Activated T-cell treated with anti-CD3 and anti-CD28 coated beads for 1 hour (primary cell): ENCODE data around the gene LCNL1.

ENCODE experiments used
- DNase-seq: peaks from one replicate; pipeline ENCODE4 v3.0.0-alpha.2; 2020; ENCODE audit warnings: low read depth

LCNL1 gene

DNA sequence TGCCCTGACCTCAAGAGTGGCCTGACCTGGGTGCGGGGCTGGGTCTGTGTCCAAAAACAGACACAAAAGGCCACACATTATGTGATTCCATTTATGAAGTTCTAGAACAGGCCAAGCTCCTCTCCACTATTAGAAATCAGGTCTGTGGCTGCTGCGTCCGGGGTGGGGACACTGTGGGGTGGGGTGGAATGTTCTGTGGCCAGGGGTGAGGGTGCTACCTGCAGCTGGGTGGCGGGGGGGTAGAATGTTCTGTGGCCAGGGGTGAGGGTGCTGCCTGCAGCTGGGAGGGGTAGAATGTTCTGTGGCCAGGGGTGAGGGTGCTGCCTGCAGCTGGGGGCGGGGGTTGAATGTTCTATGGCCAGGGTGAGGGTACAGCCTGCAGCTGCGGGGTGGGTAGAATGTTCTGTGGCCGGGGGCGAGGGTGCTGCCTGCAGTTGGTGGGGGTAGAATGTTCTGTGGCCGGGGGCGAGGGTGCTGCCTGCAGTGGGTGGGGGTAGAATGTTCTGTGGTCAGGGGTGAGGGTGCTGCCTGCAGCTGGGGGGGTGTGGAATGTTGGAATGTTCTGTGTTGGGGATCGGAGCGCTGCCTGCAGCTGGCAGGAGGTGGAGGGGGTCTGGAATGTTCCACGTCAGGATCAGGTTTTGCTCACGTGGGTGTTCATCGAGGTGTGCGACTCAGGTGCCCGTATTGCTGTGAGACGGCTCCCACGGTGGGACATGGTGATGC lies 22.4 kb upstream of the LCNL1 start:
- DNase-seq = no peak

DNA sequence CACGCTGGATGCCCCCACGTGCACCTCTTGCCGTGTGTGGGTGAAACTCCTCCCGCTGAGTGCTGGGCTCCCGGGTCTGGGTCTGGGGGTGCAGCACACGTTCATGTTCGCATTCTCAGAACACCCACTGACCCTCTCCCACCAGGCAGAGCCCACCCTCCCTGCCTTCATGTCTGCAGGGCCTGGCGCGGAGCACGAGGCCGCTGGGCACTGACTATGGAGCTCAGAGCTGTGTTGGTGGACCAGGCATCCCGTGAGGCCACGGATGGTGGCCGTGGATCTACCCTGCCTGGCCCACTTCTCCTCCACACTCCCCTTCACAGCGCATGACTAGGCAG lies 21.9 kb upstream of the LCNL1 start:
- DNase-seq = no peak

DNA sequence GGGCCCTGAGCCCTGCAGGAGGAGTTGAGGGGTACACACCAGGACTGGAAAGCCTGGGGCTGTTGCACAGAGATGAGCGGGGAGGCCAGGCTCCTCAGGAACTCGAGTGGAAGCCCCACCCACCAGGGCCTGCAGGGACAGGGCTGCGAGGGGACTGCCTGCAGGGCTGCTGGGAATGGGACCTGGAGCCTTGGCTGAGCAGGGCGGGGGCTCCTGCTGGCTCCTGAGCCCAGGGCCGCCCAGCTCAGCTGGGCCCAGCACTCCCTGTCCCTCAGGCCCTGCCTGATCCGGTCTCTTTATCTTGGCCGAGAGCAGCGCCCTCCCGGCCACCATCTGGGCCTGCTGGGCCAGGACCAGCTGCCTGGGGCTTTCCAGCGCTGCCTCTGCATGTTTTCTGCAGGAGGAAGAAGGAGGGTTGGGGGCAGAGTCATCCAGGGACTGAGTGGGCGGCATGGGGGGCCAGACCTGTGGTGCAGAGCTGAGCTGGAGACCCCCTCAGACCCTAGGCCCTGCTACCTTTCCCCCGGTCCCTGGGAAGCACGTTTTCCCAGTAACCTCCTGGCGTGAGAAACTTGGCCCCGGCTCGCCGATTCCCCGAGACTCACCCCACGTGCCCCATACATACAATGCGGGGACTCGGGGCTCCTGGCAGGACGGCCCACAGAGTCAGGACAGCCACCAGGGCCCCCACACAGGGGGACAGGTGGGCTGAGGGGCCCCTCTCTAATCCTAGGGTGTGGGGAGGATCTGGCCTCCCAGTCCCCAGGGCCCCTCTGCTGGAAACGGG lies 21.3 kb upstream of the LCNL1 start:
- no peak for DNase-seq

DNA sequence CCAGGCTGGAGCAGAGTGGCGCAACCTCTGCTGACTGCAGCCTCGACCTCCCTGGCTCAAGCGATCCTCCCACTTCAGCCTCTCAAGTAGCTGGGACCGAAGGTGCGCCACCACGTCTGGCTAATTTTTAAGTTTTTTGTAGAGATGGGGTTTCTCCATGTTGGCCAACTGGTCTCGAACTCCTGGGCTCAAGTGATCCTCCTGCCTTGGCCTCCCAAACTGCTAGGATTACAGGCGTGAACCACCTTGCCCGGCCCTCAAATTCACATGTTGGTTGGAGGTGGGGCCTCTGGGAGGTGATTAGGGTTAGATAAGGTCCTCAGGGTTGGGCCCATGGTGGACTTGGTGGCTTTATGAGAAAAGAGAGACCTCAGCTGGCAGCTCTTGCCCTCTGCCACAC lies 20.6 kb upstream of the LCNL1 start:
- DNase-seq = no peak

DNA sequence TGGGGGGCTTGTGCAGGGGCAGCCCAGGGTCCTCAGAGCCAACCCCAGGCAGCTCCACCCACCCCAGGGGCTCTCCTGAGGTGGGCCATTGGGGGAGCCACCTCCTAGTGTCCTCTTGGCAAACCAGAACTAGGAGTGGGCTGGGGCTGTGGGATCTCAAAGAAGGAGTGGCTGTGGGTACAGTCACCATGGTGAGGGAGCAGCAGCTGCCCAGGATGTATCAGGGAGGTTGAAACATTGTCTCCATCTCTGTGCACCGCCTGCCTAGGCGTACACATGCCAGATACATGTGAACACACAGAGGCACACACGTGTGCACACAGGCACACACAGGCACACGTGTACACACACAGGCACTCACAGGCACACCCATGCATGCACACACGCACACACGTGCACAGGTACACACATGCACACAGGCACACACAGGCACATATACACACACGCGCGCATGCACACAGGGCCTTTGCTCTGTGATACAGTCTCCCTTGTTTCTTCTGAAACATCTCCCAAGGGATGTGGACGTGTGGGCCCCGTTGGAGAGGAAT lies 20.0 kb upstream of the LCNL1 start:
- no peak for DNase-seq

DNA sequence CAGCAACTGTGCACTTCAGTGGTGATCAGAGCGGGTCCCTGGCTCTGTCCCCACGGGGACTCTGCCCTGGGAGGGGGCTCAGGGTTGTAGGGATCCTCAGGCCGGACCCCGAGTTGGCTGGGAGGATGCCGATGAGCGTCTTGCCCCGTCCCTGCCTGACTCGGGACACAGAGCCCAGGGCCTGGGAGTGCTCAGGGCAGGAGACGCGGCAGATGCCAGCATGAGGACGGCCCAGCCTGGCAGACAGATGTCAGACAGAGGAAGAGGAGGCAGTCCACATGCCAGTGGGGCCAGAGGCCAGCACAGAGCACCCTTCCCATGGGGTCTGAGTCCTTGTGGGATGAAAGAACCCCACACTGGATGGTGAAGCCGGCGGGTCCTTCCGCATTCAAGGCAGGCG lies 19.5 kb upstream of the LCNL1 start:
- DNase-seq = no peak

DNA sequence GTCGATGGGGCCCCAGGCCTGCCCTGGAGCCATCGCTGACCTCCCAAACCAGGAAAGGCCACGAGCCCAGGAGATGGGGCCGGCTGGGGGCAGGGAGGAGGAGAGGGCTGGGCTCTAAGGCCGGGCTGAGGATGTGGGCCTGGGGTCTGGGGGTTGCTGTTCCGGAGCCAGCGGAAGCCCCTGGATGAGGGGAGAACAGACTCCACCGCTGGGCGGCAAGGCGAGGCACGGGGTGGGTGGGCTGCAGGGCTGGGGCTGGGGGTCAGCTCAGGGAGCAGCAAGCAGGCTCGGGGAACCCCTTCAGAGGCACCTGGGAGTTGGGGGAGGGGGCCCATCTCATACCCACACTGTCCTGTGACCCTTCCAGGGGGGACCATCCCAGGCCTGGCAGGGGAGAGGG lies 19.0 kb upstream of the LCNL1 start:
- DNase-seq = no peak

DNA sequence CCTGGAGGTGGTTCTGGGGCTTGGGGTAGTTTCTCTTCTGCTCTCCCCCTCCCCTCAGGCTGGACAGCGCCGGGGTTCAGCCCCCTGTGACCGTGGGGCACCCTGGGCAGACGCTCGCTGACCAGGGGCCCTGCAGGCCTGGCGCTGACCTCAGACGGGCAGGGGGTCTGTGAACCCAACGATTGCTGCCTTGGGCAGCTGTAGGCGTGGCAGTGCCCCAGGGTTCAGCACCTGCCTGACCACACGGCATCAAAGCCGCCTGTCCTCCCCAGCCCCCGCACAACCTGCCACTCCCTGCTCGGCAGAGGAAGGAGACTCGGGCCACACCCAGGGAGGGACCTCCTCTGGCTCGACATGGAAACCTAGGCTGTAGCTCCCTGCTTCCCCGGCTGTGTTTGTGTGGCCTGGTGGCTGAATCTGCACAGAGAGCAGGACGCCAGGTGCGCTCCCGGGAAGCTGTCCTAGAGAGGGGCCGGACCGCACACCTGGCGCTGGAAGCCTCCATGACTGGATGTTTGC lies 18.6 kb upstream of the LCNL1 start:
- DNase-seq = no peak

DNA sequence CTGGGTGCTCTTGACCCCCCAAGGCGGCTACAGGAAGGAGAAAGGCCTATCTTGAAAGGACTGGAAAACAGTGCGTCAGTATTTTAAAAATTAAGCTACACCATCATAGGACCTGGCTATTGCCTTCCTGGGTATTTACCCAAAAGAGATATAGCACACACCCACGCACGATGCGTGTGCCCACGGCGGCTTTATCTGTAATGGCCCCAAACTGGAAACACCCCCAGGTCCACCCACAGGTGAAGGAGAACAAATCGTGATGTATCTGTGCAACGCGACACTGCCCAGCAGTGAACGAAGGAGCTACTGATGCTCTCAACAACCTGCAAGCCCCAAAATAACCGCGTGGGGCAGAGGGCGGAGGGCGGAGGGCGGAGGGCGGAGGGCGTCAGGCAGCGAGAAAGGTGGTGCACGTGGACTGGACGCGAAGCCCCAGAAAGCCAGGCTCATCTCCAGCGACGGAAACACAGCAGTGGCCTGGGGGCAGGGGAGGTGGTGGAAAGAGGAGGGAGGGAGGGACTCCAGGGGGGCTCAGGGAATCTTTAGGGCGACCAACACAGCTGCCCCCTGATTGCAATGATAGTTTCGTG lies 17.9 kb upstream of the LCNL1 start:
- no peak for DNase-seq

DNA sequence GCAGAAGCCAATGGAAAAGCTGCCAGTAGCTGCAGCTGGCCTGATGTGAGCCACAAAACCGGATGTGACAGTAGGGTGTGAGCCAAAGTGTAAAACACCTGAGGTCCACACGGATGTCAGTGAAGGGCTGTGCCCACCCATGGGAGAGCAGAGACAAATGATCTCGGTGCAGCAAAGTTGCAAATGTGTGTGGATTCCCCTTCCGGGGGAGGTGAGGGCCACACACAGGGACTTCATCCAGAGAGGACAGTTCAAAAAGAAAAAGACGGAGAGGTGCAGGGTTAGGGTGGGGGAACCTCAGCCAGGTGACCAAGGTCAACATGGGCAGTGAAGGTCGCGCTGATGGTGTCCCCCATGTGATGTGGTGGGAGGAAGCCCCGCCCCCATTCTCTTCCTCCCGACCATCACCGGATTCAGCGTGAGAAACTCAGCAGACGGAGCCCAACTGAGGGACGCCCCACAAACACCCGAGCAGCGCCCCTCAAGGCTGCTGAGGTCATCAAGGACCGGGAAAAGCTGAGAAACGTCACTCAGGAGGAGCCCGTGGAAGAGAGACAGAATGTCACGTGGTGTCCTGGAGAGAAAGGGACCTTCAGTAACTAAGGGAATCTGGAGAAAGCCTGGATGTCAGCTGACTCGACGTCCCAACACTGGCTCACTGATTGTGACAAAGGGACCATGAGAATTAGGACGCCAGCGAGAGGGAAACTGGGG lies 16.9 kb upstream of the LCNL1 start:
- no peak for DNase-seq

DNA sequence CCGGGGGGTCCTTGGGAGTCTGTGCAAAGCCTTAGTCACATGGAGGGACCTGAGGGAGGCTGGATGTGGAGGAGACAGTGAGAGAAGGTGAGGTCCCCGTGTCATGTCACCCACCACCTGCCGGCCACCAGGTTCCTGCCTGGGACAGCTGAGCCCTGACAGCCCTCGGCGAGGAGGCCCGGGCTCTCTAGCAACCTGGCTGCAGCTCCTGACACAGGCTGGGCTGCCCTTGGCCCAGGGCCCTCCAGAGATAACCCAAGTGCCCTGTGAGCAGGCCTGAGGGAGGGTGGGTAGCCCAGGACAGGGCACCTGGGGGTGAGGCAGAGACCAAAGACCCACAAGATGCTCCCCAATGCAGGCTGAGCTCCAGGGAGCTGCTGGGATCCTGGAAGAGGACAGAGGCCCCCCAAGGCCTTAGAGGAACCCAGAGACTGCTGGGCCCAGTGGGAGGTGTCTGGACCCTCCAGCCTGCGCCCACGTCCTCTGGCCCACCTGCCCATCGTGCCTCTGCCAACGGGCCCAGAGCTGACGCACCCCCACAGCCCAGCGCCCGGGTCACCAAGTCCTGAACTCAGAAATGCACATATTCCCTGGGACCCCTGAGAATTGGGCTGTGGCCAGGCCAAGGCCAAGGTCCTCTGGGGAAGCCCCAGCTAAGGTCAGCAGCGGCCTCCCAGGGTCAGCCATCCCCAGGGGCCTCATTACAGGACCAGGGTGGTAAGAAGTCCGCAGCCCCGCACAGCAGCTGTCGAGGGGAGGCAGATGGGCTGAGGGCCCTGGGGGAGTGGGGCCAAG lies 14.3 kb upstream of the LCNL1 start:
- no peak for DNase-seq

DNA sequence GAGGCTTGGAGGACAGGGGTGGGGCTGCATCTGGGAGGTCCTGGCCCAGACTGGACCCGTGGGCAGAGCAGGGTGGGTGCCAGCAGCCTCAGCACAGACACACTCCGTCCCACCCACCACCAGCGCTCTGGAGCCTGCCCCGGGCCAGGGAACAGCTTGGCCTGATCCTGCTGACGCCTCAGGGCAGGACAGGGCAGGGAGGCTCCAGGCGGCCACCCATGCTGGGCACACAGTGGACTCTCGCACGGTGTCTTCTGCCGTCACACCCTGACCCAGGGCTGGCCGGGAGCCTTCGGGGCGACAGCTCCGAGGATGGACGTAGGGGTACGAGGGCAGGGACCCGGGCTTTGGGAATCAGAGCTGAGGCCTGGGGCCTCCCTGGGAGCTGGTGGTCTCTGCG lies 13.6 kb upstream of the LCNL1 start:
- DNase-seq = no peak

DNA sequence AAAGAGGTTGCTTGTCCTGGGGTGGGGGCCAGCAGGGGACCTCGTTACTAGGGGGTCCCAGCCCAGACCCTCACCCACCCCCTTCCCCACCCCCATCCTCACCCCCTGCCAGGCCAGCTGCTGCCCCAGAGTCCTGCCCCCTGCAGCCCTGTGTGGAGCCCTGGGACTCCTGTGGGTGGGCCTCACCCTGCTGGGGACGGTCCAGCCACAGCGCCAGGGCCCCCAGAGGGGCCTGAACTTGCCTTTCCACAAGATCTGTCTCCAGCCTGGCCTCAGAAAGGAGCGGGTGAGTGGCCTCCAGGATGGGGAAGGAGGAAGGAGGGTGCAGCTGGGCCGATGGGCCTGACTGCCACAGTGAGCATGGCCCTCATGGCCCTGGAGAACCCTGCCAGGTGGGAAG lies 13.0 kb upstream of the LCNL1 start:
- no peak for DNase-seq

DNA sequence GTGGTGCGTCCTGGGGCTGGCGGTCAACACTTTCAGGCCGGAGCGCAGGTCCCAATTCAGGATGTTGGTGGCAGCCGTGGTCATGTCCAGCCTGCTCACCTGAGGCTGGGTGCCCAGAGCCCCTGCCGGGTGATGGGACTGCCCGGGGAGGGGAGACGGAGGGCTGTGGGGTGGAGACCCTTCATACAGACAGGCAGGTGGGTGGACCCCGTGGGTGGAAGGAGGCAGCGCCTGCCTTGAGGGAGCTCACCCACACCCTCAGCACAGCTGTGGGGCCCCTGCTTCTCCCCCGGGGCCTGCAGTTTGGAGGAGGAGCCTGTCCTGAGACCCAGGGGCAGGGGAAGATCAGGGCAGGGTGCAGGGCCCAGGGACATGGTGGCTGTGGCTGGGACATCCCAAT lies 12.4 kb upstream of the LCNL1 start:
- no peak for DNase-seq

DNA sequence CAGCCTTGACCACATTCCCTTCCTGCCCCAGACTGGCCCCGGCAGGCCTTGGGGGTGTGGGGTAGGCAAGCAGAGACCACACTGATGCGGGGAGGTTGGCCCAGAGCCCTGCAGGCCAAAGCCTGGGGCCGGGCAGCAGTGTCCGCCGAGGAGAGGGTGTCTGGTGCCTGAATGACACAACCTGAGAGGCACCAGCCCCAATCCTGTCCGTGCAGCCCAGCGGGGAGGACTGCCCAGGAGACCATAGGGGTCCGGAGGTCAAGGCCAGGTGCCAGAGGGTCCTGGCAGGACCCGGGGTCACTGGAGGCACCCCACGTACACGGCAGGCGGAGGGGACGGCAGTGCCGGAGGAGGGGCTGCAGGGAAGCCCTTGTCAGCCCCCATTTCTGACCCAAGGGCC lies 11.0 kb upstream of the LCNL1 start:
- no peak for DNase-seq

DNA sequence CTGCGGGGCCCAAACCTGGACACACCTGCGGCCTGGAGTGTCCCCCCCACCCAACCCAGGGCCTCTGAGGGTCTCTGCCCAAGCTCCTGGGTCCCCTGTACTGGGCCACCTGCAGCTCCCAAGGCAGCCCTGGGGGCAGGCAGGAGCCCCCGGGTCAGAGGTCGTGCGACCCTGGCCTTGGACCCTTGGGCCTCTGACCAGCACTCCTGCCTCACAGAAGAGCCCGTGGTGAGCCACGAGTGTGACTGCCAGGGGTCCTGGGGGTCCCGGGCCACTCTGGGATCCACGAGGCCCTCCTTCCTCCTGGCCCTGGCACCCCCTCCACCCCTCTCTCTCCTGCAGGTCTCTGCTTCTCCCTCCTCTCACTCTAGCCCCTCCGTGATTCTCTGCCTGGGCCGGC lies 10.5 kb upstream of the LCNL1 start:
- DNase-seq = no peak

DNA sequence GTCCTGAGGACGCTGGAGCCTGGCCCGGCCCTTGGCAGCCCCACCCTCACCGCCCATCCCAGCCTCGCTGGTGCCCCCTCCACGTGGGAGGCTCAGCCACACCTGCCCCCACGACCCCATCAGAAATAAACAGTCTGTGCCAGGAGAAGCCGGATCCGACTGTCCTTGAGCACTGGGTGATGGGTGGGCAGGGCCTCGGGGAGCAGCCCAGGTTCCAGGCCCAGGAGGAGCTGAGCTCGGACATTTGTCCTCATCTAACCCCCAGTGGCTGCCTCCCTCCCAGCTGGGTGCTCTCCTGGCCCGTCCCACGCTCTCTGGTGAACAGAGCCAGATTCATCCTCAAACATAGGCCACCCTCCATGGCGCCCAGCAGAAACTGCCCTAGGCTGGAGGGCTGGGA lies 10.1 kb upstream of the LCNL1 start:
- DNase-seq = no peak

DNA sequence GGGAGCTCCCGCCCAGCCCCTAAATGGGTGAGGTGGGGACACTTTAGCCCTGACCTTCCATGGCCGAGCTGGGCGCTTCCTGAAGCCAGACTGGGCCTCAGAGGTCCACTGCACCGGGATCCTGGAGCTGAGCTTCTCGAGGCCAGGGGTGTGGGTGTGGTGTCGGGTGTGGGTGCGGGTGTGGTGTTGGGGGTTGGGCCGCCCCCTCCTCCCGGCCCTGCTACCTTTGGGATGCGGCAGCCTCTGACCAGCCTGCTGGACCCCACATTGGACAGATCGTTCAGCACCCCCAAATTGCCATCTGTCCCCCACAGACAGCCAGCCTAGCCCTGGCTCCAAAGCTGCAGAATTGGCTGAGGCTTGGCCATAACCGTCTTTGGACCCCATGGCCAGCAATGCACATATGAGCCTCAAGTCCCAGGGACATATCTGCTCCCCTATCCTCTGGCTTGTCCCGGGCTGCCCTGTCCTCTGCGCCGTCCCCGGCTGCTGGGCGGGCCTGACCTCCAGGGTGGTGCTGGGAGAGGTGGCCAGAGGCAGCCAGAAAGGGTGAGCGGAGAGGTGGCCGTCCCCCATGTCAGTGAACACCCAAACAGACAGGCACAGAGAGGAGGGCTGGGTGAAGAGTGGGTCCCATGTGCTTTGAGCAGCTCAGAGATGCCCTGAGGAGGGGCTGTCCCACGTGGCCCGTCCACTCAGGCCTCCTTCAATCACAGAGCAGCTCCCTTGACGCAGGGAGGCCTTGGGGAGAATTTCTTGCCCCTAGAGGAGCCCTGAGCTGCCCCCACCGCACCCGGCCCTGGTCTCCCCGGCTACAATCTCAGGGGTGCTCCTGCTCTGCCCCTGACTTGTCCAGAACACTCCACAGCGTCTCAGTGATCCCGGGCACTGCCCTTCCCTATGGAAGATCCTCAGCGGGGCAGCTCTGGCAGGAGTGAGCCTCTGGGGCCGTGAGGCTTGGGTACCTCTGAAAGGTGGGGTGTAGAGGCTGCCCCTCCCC lies 8.9 kb upstream of the LCNL1 start:
- DNase-seq = no peak

DNA sequence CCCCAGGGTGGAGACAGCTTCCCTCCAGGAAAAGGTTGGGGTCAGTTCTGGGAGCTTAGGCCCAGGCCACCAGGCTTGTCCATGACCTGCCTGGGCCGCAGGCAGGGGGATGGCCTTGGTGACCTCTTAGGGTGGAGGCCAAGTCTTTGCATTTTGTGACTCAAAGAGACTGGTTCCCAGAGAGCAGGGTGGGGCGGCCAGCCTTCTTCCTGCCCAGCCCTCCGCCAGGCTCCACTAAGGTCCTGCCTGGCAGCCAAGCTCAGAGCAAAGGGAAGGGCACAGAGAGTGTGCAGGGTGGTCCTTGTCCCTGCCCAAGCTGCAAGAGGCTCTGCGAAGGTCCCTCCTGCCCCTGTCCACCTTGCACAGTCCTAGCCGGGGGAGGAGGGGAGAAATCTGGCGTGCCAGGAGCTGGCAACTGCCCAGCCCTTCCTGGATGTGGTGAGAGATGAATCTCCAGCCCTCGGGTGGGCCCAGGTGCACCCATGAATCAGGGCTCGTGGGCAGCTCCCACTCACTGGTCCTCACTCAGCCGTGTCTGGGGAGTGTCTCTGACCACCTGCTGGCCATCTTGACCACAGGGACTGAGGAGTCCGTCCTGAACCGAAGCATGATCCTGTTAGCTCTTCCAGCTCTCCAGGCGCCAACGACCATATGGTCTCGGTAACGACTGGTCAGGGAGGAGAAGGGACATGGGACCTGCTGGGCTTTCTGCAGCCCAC lies 7.8 kb upstream of the LCNL1 start:
- DNase-seq = no peak

DNA sequence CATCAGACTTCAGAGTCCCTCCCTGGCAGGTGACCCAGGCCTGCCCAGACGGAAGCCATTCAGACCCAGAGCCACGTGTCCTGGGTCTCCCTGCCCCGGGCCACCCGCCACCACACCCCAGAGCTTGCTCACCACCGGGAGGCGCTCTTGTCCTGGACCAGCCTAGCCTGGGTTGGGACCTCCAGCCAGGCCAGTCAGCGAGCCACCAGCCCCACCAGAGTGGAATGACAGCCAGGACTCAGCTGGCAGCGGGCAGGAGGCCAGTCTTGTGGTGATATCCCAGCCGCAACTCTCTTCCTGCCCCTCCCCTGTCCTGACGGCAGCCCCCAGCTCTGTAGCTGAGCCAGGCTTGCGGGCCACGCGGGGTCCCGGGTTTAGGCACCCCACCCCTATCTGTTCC lies 7.1 kb upstream of the LCNL1 start:
- no peak for DNase-seq
